GM23338 (cell line): ENCODE data around the gene PAK4.
A peak's percentile ranks its signal among the peaks of the same experiment; 100 is the strongest.

Experiments used
- CREB1 ChIP-seq: fragments of 250-450 bp; sonication (Bioruptor Pico); IDR thresholded peaks from 2 replicates; pipeline ENCODE4 v1.5.0; 2020; ENCODE audit warnings: low read depth, mild to moderate bottlenecking, moderate library complexity
- EZH2 ChIP-seq: fragments of 200-600 bp; sonication (generic); IDR thresholded peaks from one replicate; pipeline ENCODE4 v1.8.0; 2017; ENCODE audit warnings: antibody characterized with exemption, mild to moderate bottlenecking, low read depth; ENCODE audit not compliant: unreplicated experiment
- EZH2phosphoT487 ChIP-seq: fragments of 200-600 bp; sonication (generic); IDR thresholded peaks from one replicate; pipeline ENCODE4 v1.8.1; 2018; ENCODE audit warnings: antibody characterized with exemption; ENCODE audit not compliant: unreplicated experiment
- JUNB ChIP-seq: IDR thresholded peaks from one replicate; pipeline ENCODE4 v1.6.1; 2016; ENCODE audit warnings: antibody characterized with exemption; ENCODE audit not compliant: unreplicated experiment
- POLR2AphosphoS5 ChIP-seq: IDR thresholded peaks from 2 replicates; pipeline ENCODE4 v1.6.1; 2016; ENCODE audit warnings: antibody characterized with exemption, low read depth
- STAT1 ChIP-seq: IDR thresholded peaks from one replicate; pipeline ENCODE4 v1.6.1; 2016; ENCODE audit warnings: antibody characterized with exemption; ENCODE audit not compliant: unreplicated experiment
- ZNF114 ChIP-seq: fragments of 250-450 bp; sonication (Bioruptor Pico); IDR thresholded peaks from 2 replicates; pipeline ENCODE4 v1.5.0; 2020; ENCODE audit warnings: mild to moderate bottlenecking, moderate library complexity
- TF ChIP-seq, protein P1 (sequence below), 2 experiments: fragments of 200-600 bp in 1 of 2; sonication (generic) in 1 of 2; conservative IDR thresholded peaks; 2 replicates each; pipeline versions ENCODE4 v1.5.1 to v1.6.1; 2016 to 2017; ENCODE audit warnings: antibody characterized with exemption in 2 of 2, low read depth in 2 of 2, mild to moderate bottlenecking in 2 of 2, moderate library complexity in 1 of 2
- TF ChIP-seq, protein P2 (sequence below): IDR thresholded peaks from one replicate; pipeline ENCODE4 v1.6.1; 2018; ENCODE audit warnings: antibody characterized with exemption; ENCODE audit not compliant: unreplicated experiment

DNA sequence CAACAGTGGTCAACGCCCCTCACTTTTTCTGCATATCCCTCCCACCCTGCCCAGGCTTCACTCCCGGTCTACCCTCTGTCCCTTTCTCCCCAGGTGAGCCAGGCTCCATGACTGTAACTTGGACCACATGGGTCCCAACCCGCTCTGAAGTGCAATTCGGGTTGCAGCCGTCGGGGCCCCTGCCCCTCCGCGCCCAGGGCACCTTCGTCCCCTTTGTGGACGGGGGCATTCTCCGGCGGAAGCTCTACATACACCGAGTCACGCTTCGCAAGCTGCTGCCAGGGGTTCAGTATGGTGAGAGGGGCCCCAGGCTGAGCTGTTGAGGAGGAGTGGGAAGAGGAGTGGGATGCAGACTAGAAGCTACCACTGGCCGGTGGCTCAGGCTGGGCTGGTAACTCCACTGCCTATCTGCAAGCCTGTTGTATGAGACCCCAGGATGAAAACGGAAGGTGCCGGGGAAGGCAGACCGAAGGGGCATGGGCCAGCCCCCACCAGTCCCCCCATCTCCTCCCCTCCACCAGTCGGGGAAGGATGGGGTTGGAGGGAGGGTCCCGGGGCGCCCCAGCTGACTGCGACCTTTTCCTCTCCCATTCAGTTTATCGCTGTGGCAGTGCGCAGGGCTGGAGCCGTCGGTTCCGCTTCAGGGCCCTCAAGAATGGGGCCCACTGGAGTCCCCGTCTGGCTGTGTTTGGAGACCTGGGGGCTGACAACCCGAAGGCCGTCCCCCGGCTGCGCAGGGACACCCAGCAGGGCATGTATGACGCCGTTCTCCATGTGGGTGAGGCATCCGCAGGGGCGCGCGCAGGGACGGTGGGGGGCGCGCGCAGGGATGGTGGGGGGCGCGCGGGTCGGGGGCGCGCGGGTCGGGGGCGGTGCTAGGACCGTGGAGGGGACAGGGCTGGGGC is 27.0 kb upstream of the PAK4 start:
- TF ChIP-seq, protein P1, sequence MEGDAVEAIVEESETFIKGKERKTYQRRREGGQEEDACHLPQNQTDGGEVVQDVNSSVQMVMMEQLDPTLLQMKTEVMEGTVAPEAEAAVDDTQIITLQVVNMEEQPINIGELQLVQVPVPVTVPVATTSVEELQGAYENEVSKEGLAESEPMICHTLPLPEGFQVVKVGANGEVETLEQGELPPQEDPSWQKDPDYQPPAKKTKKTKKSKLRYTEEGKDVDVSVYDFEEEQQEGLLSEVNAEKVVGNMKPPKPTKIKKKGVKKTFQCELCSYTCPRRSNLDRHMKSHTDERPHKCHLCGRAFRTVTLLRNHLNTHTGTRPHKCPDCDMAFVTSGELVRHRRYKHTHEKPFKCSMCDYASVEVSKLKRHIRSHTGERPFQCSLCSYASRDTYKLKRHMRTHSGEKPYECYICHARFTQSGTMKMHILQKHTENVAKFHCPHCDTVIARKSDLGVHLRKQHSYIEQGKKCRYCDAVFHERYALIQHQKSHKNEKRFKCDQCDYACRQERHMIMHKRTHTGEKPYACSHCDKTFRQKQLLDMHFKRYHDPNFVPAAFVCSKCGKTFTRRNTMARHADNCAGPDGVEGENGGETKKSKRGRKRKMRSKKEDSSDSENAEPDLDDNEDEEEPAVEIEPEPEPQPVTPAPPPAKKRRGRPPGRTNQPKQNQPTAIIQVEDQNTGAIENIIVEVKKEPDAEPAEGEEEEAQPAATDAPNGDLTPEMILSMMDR (conservative IDR thresholded peaks at IDR 0.05; ENCODE audit: low read depth in 2 of 2) = no peak
- no peak for TF ChIP-seq CREB1
- TF ChIP-seq, protein P2, sequence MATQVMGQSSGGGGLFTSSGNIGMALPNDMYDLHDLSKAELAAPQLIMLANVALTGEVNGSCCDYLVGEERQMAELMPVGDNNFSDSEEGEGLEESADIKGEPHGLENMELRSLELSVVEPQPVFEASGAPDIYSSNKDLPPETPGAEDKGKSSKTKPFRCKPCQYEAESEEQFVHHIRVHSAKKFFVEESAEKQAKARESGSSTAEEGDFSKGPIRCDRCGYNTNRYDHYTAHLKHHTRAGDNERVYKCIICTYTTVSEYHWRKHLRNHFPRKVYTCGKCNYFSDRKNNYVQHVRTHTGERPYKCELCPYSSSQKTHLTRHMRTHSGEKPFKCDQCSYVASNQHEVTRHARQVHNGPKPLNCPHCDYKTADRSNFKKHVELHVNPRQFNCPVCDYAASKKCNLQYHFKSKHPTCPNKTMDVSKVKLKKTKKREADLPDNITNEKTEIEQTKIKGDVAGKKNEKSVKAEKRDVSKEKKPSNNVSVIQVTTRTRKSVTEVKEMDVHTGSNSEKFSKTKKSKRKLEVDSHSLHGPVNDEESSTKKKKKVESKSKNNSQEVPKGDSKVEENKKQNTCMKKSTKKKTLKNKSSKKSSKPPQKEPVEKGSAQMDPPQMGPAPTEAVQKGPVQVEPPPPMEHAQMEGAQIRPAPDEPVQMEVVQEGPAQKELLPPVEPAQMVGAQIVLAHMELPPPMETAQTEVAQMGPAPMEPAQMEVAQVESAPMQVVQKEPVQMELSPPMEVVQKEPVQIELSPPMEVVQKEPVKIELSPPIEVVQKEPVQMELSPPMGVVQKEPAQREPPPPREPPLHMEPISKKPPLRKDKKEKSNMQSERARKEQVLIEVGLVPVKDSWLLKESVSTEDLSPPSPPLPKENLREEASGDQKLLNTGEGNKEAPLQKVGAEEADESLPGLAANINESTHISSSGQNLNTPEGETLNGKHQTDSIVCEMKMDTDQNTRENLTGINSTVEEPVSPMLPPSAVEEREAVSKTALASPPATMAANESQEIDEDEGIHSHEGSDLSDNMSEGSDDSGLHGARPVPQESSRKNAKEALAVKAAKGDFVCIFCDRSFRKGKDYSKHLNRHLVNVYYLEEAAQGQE = no peak
- TF ChIP-seq EZH2 = no peak
- no peak for TF ChIP-seq STAT1
- TF ChIP-seq ZNF114 (CRISPR knock-in tag) = no peak
- 0 out of 2 replicates have a peak, but pooled peaks have one; percentile 11 for TF ChIP-seq POLR2AphosphoS5
- TF ChIP-seq EZH2phosphoT487 = no peak
- TF ChIP-seq JUNB = no peak
